ENCODE results near the gene TENM4.

The TENM4 gene

GRCh38 chr11:78807351-78807750, 633.5 kb downstream of the TENM4 start:
- Mint-ChIP-seq H3K36me3 (no peaks in the 10 kb centered on the region), H3K27ac (no peak overlapping the region), H3K4me1 (ENCODE audit: low read depth) (no peaks in the 10 kb centered on the region), H3K9me3 (ENCODE audit: low read depth) (no peaks in the 10 kb centered on the region), H3K27me3 (peaks cover 3% of the 10 kb centered on the region), H3K4me3 (no peak overlapping the region)

- H3K36me3 Mint-ChIP-seq, result no peaks in the 10 kb centered on the region
- no peaks in the 10 kb centered on the region for H3K4me1 Mint-ChIP-seq (ENCODE audit: low read depth)
- H3K27me3 Mint-ChIP-seq, result peaks cover 3% of the 10 kb centered on the region
- H3K27ac Mint-ChIP-seq, result no peak overlapping the region
- no peak overlapping the region for H3K4me3 Mint-ChIP-seq
- H3K9me3 Mint-ChIP-seq (ENCODE audit: low read depth), result no peaks in the 10 kb centered on the region
Observed at GRCh38 chr11:78806214-78807004, 634.4 kb downstream of the TENM4 start.

DNA sequence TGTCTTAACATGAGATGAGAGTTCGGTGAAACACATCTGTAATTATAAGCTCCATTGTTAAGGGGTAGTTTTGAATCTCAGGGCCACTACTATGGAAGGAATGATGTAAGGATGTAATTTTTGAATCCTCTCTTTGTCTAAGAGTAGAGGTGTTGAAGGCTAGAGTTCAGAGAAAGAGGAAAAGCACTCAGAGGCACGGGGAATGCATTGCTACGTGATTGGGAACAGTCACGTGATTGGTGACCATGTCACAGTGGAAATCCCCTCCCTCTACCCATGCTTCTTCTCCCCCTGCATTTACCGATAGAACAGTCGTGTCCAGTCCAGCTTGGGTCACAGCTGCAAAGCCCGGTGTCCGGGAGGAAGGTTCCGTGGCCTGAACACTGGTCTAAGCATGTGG, 635.8 kb downstream of the TENM4 start:
- no peak overlapping the region for H3K4me3 Mint-ChIP-seq
- H3K27ac Mint-ChIP-seq, result no peak overlapping the region
- no peaks in the 10 kb centered on the region for H3K4me1 Mint-ChIP-seq (ENCODE audit: low read depth)
- H3K9me3 Mint-ChIP-seq (ENCODE audit: low read depth), result no peaks in the 10 kb centered on the region
- H3K36me3 Mint-ChIP-seq, result no peaks in the 10 kb centered on the region
- peaks cover 3% of the 10 kb centered on the region for H3K27me3 Mint-ChIP-seq

DNA sequence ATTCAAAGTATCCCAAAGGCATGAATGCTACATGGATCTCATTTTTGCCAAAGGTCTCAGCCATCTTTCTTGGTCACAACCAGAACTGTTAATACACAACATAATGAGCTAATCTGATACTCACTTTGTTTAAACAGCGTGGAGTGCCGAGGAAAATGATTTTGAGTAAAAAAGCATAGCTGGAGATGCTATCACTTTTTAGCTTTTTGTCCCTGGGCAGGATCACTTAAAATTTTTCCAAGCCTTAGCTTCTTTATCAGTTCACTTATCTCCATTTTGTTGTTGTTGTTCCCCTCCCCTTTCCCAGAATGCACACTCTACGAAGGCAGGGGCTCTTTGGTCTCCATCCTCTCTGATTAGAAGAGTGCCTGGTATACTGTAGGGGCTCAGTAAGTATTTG, 636.8 kb downstream of the TENM4 start:
- Mint-ChIP-seq H3K27ac (no peak overlapping the region), H3K4me1 (ENCODE audit: low read depth) (no peaks in the 10 kb centered on the region), H3K4me3 (no peak overlapping the region), H3K36me3 (no peaks in the 10 kb centered on the region), H3K9me3 (ENCODE audit: low read depth) (no peaks in the 10 kb centered on the region), H3K27me3 (peaks cover 3% of the 10 kb centered on the region)

DNA sequence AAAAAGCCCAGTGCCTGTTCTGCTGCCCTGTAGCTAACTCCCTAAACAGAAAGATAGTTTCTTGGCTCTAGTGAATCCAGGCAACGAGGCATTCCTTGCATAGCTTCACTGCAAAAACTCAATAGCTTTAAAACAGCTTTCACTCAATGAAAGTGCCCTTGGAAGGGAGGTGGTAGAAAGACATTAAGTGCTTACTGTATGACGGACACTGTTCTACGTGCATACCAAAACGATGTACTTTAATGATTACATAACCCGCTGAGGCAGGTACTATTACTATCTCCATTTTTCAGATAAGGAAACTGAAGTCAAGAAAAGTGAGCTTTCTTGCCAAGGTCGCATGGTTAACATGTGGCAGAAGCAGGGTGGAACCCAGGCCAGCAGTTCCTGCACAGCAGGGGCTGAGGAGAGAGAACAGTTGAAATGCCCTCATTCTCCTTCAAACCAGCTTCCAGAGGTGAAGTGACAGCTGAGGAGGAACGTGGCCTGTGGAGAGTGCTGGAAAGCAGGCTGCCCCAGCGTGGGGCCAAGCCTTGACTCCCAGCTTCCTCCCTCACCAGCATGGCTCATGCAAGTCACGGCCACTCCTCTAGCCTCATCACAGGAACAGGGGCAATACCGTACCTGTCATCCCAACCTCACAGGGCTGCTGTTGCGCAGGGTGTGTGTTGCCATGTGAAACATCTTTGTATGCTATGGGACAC, 638.6 kb downstream of the TENM4 start:
- Mint-ChIP-seq H3K4me1 (ENCODE audit: low read depth) (no peaks in the 10 kb centered on the region), H3K27me3 (peaks cover 3% of the 10 kb centered on the region), H3K36me3 (no peaks in the 10 kb centered on the region), H3K4me3 (no peak overlapping the region), H3K27ac (no peak overlapping the region), H3K9me3 (ENCODE audit: low read depth) (no peaks in the 10 kb centered on the region)

DNA sequence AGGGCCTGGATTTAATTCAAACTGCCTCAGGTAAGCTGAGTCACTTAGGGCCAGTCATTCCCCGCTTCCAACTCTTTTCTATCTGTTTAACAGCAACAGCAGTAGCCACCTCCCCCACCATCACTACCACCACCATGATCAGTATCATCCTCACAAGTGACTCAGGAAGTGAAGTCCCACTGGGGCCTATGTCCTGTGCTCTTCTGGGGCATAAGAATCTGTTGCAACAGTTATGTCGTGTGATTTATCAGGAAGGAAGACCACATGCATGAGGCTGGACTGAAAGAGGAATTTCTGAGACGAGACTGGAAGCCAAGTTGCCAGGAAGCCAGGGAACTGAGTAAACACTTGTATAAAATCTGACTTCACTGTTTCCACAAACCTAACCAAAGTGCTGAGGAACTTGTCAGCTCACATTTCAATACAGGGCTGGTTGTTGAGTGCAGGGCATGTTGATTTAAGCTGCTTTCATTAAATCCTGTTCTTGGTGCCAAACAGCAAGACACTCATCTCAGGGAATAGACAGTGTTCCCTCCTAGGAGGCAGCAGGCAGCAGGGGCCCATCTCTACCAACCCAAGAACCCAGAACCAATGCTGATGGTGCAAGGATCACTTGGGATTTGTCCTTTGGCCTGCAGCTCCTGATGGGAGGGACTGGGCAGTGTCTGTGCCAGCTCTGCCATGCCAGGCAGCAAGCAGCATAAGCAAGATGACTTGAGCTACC, 639.5 kb downstream of the TENM4 start:
- no peaks in the 10 kb centered on the region for H3K4me1 Mint-ChIP-seq (ENCODE audit: low read depth)
- H3K27ac Mint-ChIP-seq, result no peak overlapping the region
- H3K27me3 Mint-ChIP-seq, result peaks cover 2% of the 10 kb centered on the region

GRCh38 chr11:78800756-78801155, 640.1 kb downstream of the TENM4 start:
- Mint-ChIP-seq H3K4me1 (ENCODE audit: low read depth) (no peaks in the 10 kb centered on the region), H3K4me3 (no peak overlapping the region), H3K9me3 (ENCODE audit: low read depth) (no peaks in the 10 kb centered on the region), H3K36me3 (no peaks in the 10 kb centered on the region), H3K27ac (no peak overlapping the region), H3K27me3 (no peaks in the 10 kb centered on the region)

More for the DNA sequence above, 639.5 kb downstream of the TENM4 start:
- H3K36me3 Mint-ChIP-seq, result no peaks in the 10 kb centered on the region
- no peaks in the 10 kb centered on the region for H3K9me3 Mint-ChIP-seq (ENCODE audit: low read depth)
- no peak overlapping the region for H3K4me3 Mint-ChIP-seq

GRCh38 chr11:78800096-78800690, 640.6 kb downstream of the TENM4 start:
- Mint-ChIP-seq H3K27ac (no peak overlapping the region), H3K4me3 (no peak overlapping the region), H3K36me3 (no peaks in the 10 kb centered on the region), H3K4me1 (ENCODE audit: low read depth) (no peaks in the 10 kb centered on the region), H3K27me3 (no peaks in the 10 kb centered on the region), H3K9me3 (ENCODE audit: low read depth) (no peaks in the 10 kb centered on the region)

GRCh38 chr11:78798663-78799062, 642.2 kb downstream of the TENM4 start:
- Mint-ChIP-seq H3K36me3 (no peaks in the 10 kb centered on the region), H3K27ac (no peak overlapping the region), H3K4me1 (ENCODE audit: low read depth) (no peaks in the 10 kb centered on the region), H3K4me3 (no peak overlapping the region), H3K9me3 (ENCODE audit: low read depth) (no peaks in the 10 kb centered on the region), H3K27me3 (peaks cover 2% of the 10 kb centered on the region)

DNA sequence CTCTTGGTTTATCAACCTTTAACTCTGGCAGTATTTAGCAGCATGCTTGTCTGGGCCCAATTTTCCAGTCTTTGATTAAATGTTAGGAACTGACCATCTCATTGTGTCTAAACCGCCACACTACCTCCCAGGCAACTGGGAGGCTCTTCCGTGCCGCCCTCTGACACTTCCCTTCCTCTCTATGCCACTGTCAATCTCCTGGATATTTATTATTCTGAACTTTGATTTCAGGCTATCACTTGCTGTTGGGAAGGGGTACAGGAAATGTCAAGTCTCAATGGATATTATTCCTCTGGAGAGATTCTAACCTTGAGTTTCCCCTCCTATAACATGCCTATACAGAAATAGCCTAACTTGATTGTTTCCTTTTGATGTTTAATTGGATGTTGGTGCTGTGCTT, 643.3 kb downstream of the TENM4 start:
- Mint-ChIP-seq H3K27ac (no peak overlapping the region), H3K27me3 (peaks cover 2% of the 10 kb centered on the region), H3K4me1 (ENCODE audit: low read depth) (no peaks in the 10 kb centered on the region), H3K36me3 (no peaks in the 10 kb centered on the region), H3K4me3 (no peak overlapping the region), H3K9me3 (ENCODE audit: low read depth) (no peaks in the 10 kb centered on the region)

- Mint-ChIP-seq H3K4me1 (ENCODE audit: low read depth) (no peaks in the 10 kb centered on the region), H3K36me3 (no peaks in the 10 kb centered on the region), H3K9me3 (ENCODE audit: low read depth) (no peaks in the 10 kb centered on the region), H3K4me3 (no peak overlapping the region), H3K27ac (no peak overlapping the region), H3K27me3 (peaks cover 2% of the 10 kb centered on the region)
Observed at GRCh38 chr11:78796956-78797355, 643.9 kb downstream of the TENM4 start.

DNA sequence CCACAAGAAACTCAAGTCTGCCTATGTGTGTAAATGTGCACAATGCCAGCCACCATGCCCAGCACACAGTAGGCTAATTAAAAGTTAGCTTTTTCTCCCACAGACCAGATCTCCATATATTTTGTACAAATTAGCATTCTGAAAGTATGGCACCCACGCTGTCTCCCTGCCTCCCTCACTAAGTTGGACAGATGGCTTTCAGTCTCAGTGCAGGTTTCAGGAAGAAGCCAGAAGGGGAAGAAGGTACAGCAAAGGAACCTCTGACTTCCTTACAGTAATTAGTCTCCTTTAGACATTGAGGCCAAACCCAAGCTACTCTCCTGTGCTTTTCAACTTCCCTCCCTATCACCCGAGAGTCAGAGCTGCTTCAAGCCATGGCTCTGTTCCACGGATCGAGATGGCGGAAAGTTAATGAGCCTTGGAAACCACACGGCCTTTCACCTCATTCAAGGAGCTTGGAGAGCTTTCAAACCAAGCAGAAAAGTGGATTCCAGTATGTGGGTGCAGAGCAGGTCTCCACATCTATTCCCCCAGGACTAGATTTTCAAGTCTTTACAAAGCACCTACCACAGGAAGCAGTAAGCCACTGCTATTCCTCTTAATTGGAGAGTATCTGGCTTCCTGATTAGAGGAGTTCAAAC, 645.1 kb downstream of the TENM4 start:
- Mint-ChIP-seq H3K4me3 (no peak overlapping the region), H3K27me3 (peaks cover 2% of the 10 kb centered on the region), H3K36me3 (no peaks in the 10 kb centered on the region), H3K27ac (no peak overlapping the region), H3K4me1 (ENCODE audit: low read depth) (no peaks in the 10 kb centered on the region), H3K9me3 (ENCODE audit: low read depth) (no peaks in the 10 kb centered on the region)

- Mint-ChIP-seq H3K27me3 (peaks cover 2% of the 10 kb centered on the region), H3K9me3 (ENCODE audit: low read depth) (no peaks in the 10 kb centered on the region), H3K36me3 (no peaks in the 10 kb centered on the region), H3K27ac (no peak overlapping the region), H3K4me3 (no peak overlapping the region), H3K4me1 (ENCODE audit: low read depth) (no peaks in the 10 kb centered on the region)
Observed at GRCh38 chr11:78791964-78792363, 648.9 kb downstream of the TENM4 start.

GRCh38 chr11:78791254-78791653, 649.6 kb downstream of the TENM4 start:
- Mint-ChIP-seq H3K27me3 (peaks cover 2% of the 10 kb centered on the region), H3K27ac (no peak overlapping the region), H3K4me1 (ENCODE audit: low read depth) (no peaks in the 10 kb centered on the region), H3K4me3 (no peak overlapping the region), H3K9me3 (ENCODE audit: low read depth) (no peaks in the 10 kb centered on the region), H3K36me3 (no peaks in the 10 kb centered on the region)
